CD14-positive monocyte (primary cell): ENCODE results near the gene PSMG1. TPM values are rescaled to one million over a fixed set of nuclear protein-coding genes. Genes with fewer than 3 reads are reported as not detected.

ENCODE experiments used
- DNase-seq, 3 donors: peaks; one replicate each; pipeline ENCODE4 v3.0.0-alpha.2; 2011 to 2022
- H2AFZ ChIP-seq: 2 replicates; pipeline ENCODE4 v1.6.0; 2012; ENCODE audit warnings: mild to moderate bottlenecking, low read depth, low read length, inconsistent platforms; ENCODE audit not compliant: insufficient read depth, poor library complexity, severe bottlenecking
- H3K27ac ChIP-seq, 2 donors: 1 replicate in 1 of 2; 2 replicates in 1 of 2; pipeline ENCODE4 v1.5.1; 2012 to 2013; ENCODE audit warnings: low read length in 2 of 2, control low read depth in 1 of 2, inconsistent platforms in 1 of 2, low read depth in 1 of 2, mild to moderate bottlenecking in 1 of 2
- H3K27me3 ChIP-seq, 2 donors: one replicate each; pipeline versions ENCODE4 v1.6.0 to v1.6.1; 2011 to 2013; ENCODE audit warnings: low read length in 2 of 2; ENCODE audit not compliant: control insufficient read depth in 2 of 2, insufficient read depth in 2 of 2
- H3K36me3 ChIP-seq, 2 donors: replicated peaks in 1 of 2; 1 replicate in 1 of 2; 2 replicates in 1 of 2; pipeline versions ENCODE4 v1.5.1 to v1.6.1; 2012 to 2013; ENCODE audit warnings: low read length in 2 of 2, control low read depth in 1 of 2, inconsistent platforms in 1 of 2, mild to moderate bottlenecking in 1 of 2; ENCODE audit not compliant: insufficient read depth in 2 of 2, control insufficient read depth in 1 of 2
- H3K4me1 ChIP-seq, 2 donors: 1 replicate in 1 of 2; 2 replicates in 1 of 2; pipeline versions ENCODE4 v1.5.1 to v1.6.1; 2012 to 2013; ENCODE audit warnings: low read length in 2 of 2, control low read depth in 1 of 2, inconsistent platforms in 1 of 2, mild to moderate bottlenecking in 1 of 2, moderate library complexity in 1 of 2; ENCODE audit not compliant: insufficient read depth in 2 of 2, control insufficient read depth in 1 of 2
- H3K4me2 ChIP-seq: replicated peaks from 2 replicates; pipeline ENCODE3; 2012; ENCODE audit warnings: low read length, moderate library complexity, mild to moderate bottlenecking; ENCODE audit not compliant: poor library complexity, severe bottlenecking; ENCODE audit errors: extremely low read depth
- H3K4me3 ChIP-seq, 3 experiments: fragments of 200-600 bp in 1 of 3; sonication (generic) in 1 of 3; replicated peaks in 1 of 3; 1 replicate in 2 of 3; 2 replicates in 1 of 3; pipeline ENCODE4 v1.5.1; 2011 to 2013; ENCODE audit warnings: low read length in 3 of 3, mild to moderate bottlenecking in 3 of 3, control low read depth in 2 of 3, low read depth in 2 of 3, inconsistent platforms in 1 of 3, moderate library complexity in 1 of 3
- H3K79me2 ChIP-seq: 2 replicates; pipeline ENCODE4 v1.6.0; 2012; ENCODE audit warnings: mild to moderate bottlenecking, control low read depth, inconsistent platforms, low read length, moderate library complexity; ENCODE audit not compliant: insufficient read depth
- H3K9ac ChIP-seq: 2 replicates; pipeline ENCODE4 v1.6.0; 2017; ENCODE audit warnings: low read length, mild to moderate bottlenecking; ENCODE audit not compliant: insufficient read depth, poor library complexity, severe bottlenecking
- H3K9me3 ChIP-seq, 2 donors: replicated peaks in 1 of 2; 1 replicate in 1 of 2; 2 replicates in 1 of 2; pipeline versions ENCODE4 v1.5.1 to v1.6.1; 2012 to 2013; ENCODE audit warnings: low read length in 2 of 2, control low read depth in 1 of 2; ENCODE audit not compliant: control insufficient read depth in 1 of 2, insufficient read depth in 1 of 2
- H4K20me1 ChIP-seq: 2 replicates; pipeline ENCODE4 v1.6.0; 2012; ENCODE audit warnings: mild to moderate bottlenecking, low read length, control low read depth, moderate library complexity; ENCODE audit not compliant: insufficient read depth
- H3K27ac Mint-ChIP-seq, 7 donors: one replicate each; pipeline ENCODE4 v1.8.0; 2020; ENCODE audit warnings: mild to moderate bottlenecking in 7 of 7, mixed read lengths in 7 of 7, moderate library complexity in 6 of 7, inconsistent platforms in 2 of 7
- H3K27me3 Mint-ChIP-seq, 3 donors: one replicate each; pipeline ENCODE4 v1.8.0; 2021 to 2022; ENCODE audit warnings: low read depth in 3 of 3, mild to moderate bottlenecking in 3 of 3, mixed read lengths in 3 of 3, moderate library complexity in 3 of 3, inconsistent platforms in 1 of 3
- H3K36me3 Mint-ChIP-seq, 2 donors: one replicate each; pipeline ENCODE4 v1.8.0; 2020; ENCODE audit warnings: mixed read lengths in 2 of 2, inconsistent platforms in 1 of 2, mild to moderate bottlenecking in 1 of 2
- H3K4me1 Mint-ChIP-seq: one replicate; pipeline ENCODE4 v1.8.0; 2020; ENCODE audit warnings: mild to moderate bottlenecking, mixed read lengths
- H3K4me3 Mint-ChIP-seq, 2 donors: one replicate each; pipeline ENCODE4 v1.8.0; 2020; ENCODE audit warnings: mild to moderate bottlenecking in 2 of 2, mixed read lengths in 2 of 2, moderate library complexity in 1 of 2
- H3K9me3 Mint-ChIP-seq, 7 donors: one replicate each; pipeline ENCODE4 v1.8.0; 2020 to 2022; ENCODE audit warnings: mixed read lengths in 7 of 7, mild to moderate bottlenecking in 6 of 7, moderate library complexity in 6 of 7, inconsistent platforms in 2 of 7
- WGBS: methylation state at CpG from one replicate; pipeline ENCODE4 v1.1.5; 2013; ENCODE audit warnings: missing lambda C conversion rate; ENCODE audit not compliant: insufficient coverage; 5-methylcytosine and 5-hydroxymethylcytosine counted together
- intact Hi-C, 2 donors: fragments of 100-400 bp; cut with micrococcal nuclease; formaldehyde crosslinking; loops; one replicate each; pipeline versions ENCODE4 v1.15.0 to v1.15.1; 2023
- polyA plus RNA-seq, 3 donors: library from polyadenylated mRNA; depleted of rRNA in 1 of 3; unstranded in 2 of 3; stranded (reverse) in 1 of 3; fragments of 300-500 nt in 2 of 3; fragments of >200 nt in 1 of 3; fragmentation: Illumina TruSeq in 2 of 3; gene quantifications; 1 replicate in 2 of 3; 2 replicates in 1 of 3; pipeline ENCODE4 v1.2.3, GENCODE V29; 2012 to 2021
- TF ChIP-seq, protein P1 (sequence below): fragments of 200-600 bp; IDR thresholded peaks from one replicate; pipeline ENCODE4 v1.8.0; 2022; ENCODE audit warnings: antibody characterized with exemption, mild to moderate bottlenecking

PSMG1 gene
- polyA plus RNA-seq, 3 donors = 8.5 to 29.2 (median 26.2) TPM

- TF ChIP-seq, protein P1, sequence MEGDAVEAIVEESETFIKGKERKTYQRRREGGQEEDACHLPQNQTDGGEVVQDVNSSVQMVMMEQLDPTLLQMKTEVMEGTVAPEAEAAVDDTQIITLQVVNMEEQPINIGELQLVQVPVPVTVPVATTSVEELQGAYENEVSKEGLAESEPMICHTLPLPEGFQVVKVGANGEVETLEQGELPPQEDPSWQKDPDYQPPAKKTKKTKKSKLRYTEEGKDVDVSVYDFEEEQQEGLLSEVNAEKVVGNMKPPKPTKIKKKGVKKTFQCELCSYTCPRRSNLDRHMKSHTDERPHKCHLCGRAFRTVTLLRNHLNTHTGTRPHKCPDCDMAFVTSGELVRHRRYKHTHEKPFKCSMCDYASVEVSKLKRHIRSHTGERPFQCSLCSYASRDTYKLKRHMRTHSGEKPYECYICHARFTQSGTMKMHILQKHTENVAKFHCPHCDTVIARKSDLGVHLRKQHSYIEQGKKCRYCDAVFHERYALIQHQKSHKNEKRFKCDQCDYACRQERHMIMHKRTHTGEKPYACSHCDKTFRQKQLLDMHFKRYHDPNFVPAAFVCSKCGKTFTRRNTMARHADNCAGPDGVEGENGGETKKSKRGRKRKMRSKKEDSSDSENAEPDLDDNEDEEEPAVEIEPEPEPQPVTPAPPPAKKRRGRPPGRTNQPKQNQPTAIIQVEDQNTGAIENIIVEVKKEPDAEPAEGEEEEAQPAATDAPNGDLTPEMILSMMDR = no peak
- no peak overlapping the region for H3K4me2 ChIP-seq
- H3K9me3 Mint-ChIP-seq = no peaks in the 10 kb centered on the region
- H3K4me3 Mint-ChIP-seq = no peak overlapping the region
- no peaks in the 10 kb centered on the region for H3K4me1 ChIP-seq
- no peak overlapping the region for H2AFZ ChIP-seq
- peaks cover 75 to 96% of the 10 kb centered on the region in 2 donors for H3K36me3 ChIP-seq
- H3K4me3 ChIP-seq = no peak overlapping the region
- peaks cover 67 to 85% of the 10 kb centered on the region in 2 donors for H3K36me3 Mint-ChIP-seq
- H3K27me3 Mint-ChIP-seq = no peaks in the 10 kb centered on the region
- H3K27ac ChIP-seq = no peak overlapping the region
- H3K27ac Mint-ChIP-seq = no peak overlapping the region
- no peak overlapping the region for H3K9ac ChIP-seq
- H3K4me1 Mint-ChIP-seq = no peaks in the 10 kb centered on the region
- intact Hi-C loops = no loop called here
- no peaks in the 10 kb centered on the region for H4K20me1 ChIP-seq
- H3K27me3 ChIP-seq = no peaks in the 10 kb centered on the region
- H3K79me2 ChIP-seq = no peaks in the 10 kb centered on the region
- no peak for DNase-seq
- H3K9me3 ChIP-seq = no peaks in the 10 kb centered on the region
- WGBS = 79% methylated on average over 2 of the region's 3 CpGs
Observed at GRCh38 chr21:39220150-39220549, 36.9 kb upstream of the PSMG1 start.

DNA sequence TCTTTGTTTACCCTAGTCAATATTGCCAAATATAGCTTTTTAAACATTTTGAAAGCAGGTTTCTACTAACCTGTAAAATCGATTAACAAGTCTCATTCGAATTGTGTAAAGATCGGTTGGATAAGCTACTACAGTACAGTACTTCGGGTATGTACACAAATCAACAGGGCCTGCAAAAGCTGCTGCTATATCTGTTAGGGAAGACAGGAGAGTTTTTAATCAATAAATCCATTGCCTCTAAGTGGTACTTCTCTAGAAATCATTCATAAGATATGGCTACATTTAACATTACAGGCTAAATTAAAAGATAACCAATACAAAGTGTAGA is 34.8 kb upstream of the PSMG1 start:
- Histone ChIP-seq H3K9ac (no peak overlapping the region), H3K27me3 (no peaks in the 10 kb centered on the region), H3K4me1 (no peaks in the 10 kb centered on the region), H3K36me3 (peaks cover 70 to 96% of the 10 kb centered on the region in 2 donors), H2AFZ (no peak overlapping the region), H3K4me3 (no peak overlapping the region), H3K4me2 (no peak overlapping the region), H3K27ac (no peak overlapping the region), H3K79me2 (no peaks in the 10 kb centered on the region), H3K9me3 (no peaks in the 10 kb centered on the region), H4K20me1 (no peaks in the 10 kb centered on the region)
- Mint-ChIP-seq H3K36me3 (peaks cover 68 to 78% of the 10 kb centered on the region in 2 donors), H3K27ac (no peak overlapping the region), H3K4me3 (no peak overlapping the region), H3K4me1 (no peaks in the 10 kb centered on the region), H3K9me3 (no peaks in the 10 kb centered on the region), H3K27me3 (no peaks in the 10 kb centered on the region)
- WGBS = no CpG with 5 or more reads among the region's 4 CpGs
- intact Hi-C loops = loop anchor here in 1 of 2 donors (10.0 kb wide), 1 partner anchor 57 kb away; no protein-coding TSS in a partner anchor
- TF ChIP-seq, protein P1 = no peak
- no peak for DNase-seq
